Neural progenitor cell (in vitro differentiated cells): ENCODE results near the gene EMC10.

Source experiments
- CTCF ChIP-seq: fragments of 200-600 bp; sonication (generic); IDR thresholded peaks from 2 replicates; pipeline ENCODE4 v1.5.1; 2017; ENCODE audit warnings: antibody characterized with exemption, mild to moderate bottlenecking
- EZH2 ChIP-seq: fragments of 200-600 bp; sonication (generic); IDR thresholded peaks from 2 replicates; pipeline ENCODE4 v1.6.1; 2017; ENCODE audit warnings: antibody characterized with exemption, mild to moderate bottlenecking, moderate library complexity

- TF ChIP-seq CTCF (peak; percentile 84), EZH2 (no peak)
Observed at GRCh38 chr19:50537769-50538230, 61.5 kb downstream of the EMC10 start.
